ENCODE results near the gene C8A. TPM values are rescaled to one million over a fixed set of nuclear protein-coding genes. Genes with fewer than 3 reads are reported as not detected.

C8A gene
- polyA plus RNA-seq, 4 donors = 0.60 TPM; not detected in 3

- DNase-seq (ENCODE audit: low read depth in 4 of 4, low spot score in 3 of 4) = no peak
Observed at GRCh38 chr1:56922070-56922469, 67.5 kb downstream of the C8A start.

- no peak for DNase-seq (ENCODE audit: low read depth in 4 of 4, low spot score in 3 of 4)
Observed at GRCh38 chr1:56922507-56922906, 67.9 kb downstream of the C8A start.

GRCh38 chr1:56923201-56923600, 68.6 kb downstream of the C8A start:
- peak in 1 of 4 donors; percentile 22 for DNase-seq (ENCODE audit: low read depth in 4 of 4, low spot score in 3 of 4)

GRCh38 chr1:56924116-56924515, 69.5 kb downstream of the C8A start:
- no peak for DNase-seq (ENCODE audit: low read depth in 4 of 4, low spot score in 3 of 4)

- DNase-seq (ENCODE audit: low read depth in 4 of 4, low spot score in 3 of 4) = no peak
Observed at GRCh38 chr1:56925193-56925592, 70.6 kb downstream of the C8A start.

- DNase-seq (ENCODE audit: low read depth in 4 of 4, low spot score in 3 of 4) = no peak
Observed at GRCh38 chr1:56927171-56927570, 72.6 kb downstream of the C8A start.

GRCh38 chr1:56927986-56928385, 73.4 kb downstream of the C8A start:
- DNase-seq (ENCODE audit: low read depth in 4 of 4, low spot score in 3 of 4) = no peak

- no peak for DNase-seq (ENCODE audit: low read depth in 4 of 4, low spot score in 3 of 4)
Observed at GRCh38 chr1:56929492-56929891, 74.9 kb downstream of the C8A start.

GRCh38 chr1:56931211-56931610, 76.6 kb downstream of the C8A start:
- DNase-seq (ENCODE audit: low read depth in 4 of 4, low spot score in 3 of 4) = no peak

- DNase-seq (ENCODE audit: low read depth in 4 of 4, low spot score in 3 of 4) = no peak
Observed at GRCh38 chr1:56931686-56932085, 77.1 kb downstream of the C8A start.

- DNase-seq (ENCODE audit: low read depth in 4 of 4, low spot score in 3 of 4) = no peak
Observed at GRCh38 chr1:56933161-56933560, 78.6 kb downstream of the C8A start.

GRCh38 chr1:56933606-56934005, 79.0 kb downstream of the C8A start:
- DNase-seq (ENCODE audit: low read depth in 4 of 4, low spot score in 3 of 4) = no peak

GRCh38 chr1:56934430-56935060, 79.9 kb downstream of the C8A start:
- no peak for DNase-seq (ENCODE audit: low read depth in 4 of 4, low spot score in 3 of 4)

GRCh38 chr1:56938646-56939045, 84.0 kb downstream of the C8A start:
- no peak for DNase-seq (ENCODE audit: low read depth in 4 of 4, low spot score in 3 of 4)

- no peak for DNase-seq (ENCODE audit: low read depth in 4 of 4, low spot score in 3 of 4)
Observed at GRCh38 chr1:56939209-56939608, 84.6 kb downstream of the C8A start.

- DNase-seq (ENCODE audit: low read depth in 4 of 4, low spot score in 3 of 4) = no peak
Observed at GRCh38 chr1:56940039-56940438, 85.4 kb downstream of the C8A start.

GRCh38 chr1:56948403-56949023, 93.9 kb downstream of the C8A start:
- DNase-seq (ENCODE audit: low read depth in 4 of 4, low spot score in 3 of 4) = no peak

GRCh38 chr1:56952501-56952900, 97.9 kb downstream of the C8A start:
- no peak for DNase-seq (ENCODE audit: low read depth in 4 of 4, low spot score in 3 of 4)

- no peak for DNase-seq (ENCODE audit: low read depth in 4 of 4, low spot score in 3 of 4)
Observed at GRCh38 chr1:56953386-56953785, 98.8 kb downstream of the C8A start.

- DNase-seq (ENCODE audit: low read depth in 4 of 4, low spot score in 3 of 4) = no peak
Observed at GRCh38 chr1:56954664-56955063, 100.1 kb downstream of the C8A start.

GRCh38 chr1:56957931-56958330, 103.3 kb downstream of the C8A start:
- no peak for DNase-seq (ENCODE audit: low read depth in 4 of 4, low spot score in 3 of 4)

GRCh38 chr1:56958526-56958925, 103.9 kb downstream of the C8A start:
- no peak for DNase-seq (ENCODE audit: low read depth in 4 of 4, low spot score in 3 of 4)

- DNase-seq (ENCODE audit: low read depth in 4 of 4, low spot score in 3 of 4) = no peak
Observed at GRCh38 chr1:56961426-56961825, 106.8 kb downstream of the C8A start.
